Measurements from ENCODE around the gene RAC3.

DNA sequence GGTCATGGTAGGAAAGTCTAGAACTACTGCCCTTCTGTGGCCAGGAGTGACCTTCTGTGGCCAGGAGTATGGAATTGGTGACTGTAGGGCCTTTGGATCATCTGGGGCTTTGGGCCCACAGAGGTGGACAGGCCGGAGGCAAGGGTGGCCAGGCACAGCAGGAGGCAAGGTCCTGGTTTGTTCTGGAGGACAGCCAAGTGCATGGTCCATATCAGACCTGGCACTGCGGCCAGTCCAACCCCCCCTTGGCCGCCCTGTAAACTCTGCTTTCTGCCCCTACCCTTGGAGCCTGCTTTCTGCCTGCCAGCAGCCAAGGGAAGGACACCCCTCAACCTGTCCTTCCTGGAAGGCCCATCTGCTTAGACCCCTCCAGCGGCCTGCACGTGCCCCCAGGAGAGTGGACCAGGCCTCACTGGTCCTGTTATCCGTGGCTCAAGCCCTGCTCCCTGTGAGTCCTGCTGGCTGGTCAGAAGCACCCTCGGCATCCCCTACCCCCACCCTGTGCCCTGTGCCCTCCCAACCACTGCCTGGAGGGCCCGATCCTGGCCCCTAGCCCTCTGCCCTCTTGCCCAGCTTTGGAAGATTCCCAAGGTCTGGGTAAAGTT is 8.3 kb downstream of the RAC3 start:
- TF ChIP-seq, protein P1, sequence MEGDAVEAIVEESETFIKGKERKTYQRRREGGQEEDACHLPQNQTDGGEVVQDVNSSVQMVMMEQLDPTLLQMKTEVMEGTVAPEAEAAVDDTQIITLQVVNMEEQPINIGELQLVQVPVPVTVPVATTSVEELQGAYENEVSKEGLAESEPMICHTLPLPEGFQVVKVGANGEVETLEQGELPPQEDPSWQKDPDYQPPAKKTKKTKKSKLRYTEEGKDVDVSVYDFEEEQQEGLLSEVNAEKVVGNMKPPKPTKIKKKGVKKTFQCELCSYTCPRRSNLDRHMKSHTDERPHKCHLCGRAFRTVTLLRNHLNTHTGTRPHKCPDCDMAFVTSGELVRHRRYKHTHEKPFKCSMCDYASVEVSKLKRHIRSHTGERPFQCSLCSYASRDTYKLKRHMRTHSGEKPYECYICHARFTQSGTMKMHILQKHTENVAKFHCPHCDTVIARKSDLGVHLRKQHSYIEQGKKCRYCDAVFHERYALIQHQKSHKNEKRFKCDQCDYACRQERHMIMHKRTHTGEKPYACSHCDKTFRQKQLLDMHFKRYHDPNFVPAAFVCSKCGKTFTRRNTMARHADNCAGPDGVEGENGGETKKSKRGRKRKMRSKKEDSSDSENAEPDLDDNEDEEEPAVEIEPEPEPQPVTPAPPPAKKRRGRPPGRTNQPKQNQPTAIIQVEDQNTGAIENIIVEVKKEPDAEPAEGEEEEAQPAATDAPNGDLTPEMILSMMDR (conservative IDR thresholded peaks at IDR 0.05; ENCODE audit: low read length), result no peak
- no peak for TF ChIP-seq EZH2phosphoT487 (IDR thresholded peaks at IDR 0.05; ENCODE audit: borderline replicate concordance, low read depth, low read length)

Data from OCI-LY7 (cell line).